Progenitor cell of endocrine pancreas (in vitro differentiated cells): ENCODE measurements around the gene KHDC4. TPM values are rescaled to one million over a fixed set of nuclear protein-coding genes. Genes with fewer than 3 reads are reported as not detected.
"Not testable (repeated sequence)": the region's sequence is repeated elsewhere in the genome, so short reads cannot be mapped to it uniquely, and the experiment has no call there.

Source experiments
- DNase-seq: peaks from one replicate; pipeline ENCODE4 v3.0.0; 2021; ENCODE audit warnings: low spot score; ENCODE audit not compliant: unreplicated experiment
- H3K27ac Mint-ChIP-seq: 2 replicates; pipeline ENCODE4 v1.8.0; 2021; ENCODE audit warnings: mild to moderate bottlenecking, moderate library complexity, mixed read lengths
- H3K27me3 Mint-ChIP-seq: 2 replicates; pipeline ENCODE4 v1.8.0; 2021; ENCODE audit warnings: mixed read lengths
- H3K36me3 Mint-ChIP-seq: 2 replicates; pipeline ENCODE4 v1.8.0; 2022; ENCODE audit warnings: mixed read lengths; ENCODE audit not compliant: insufficient read depth
- H3K4me1 Mint-ChIP-seq: 2 replicates; pipeline ENCODE4 v1.8.0; 2021; ENCODE audit warnings: low read depth, mixed read lengths
- H3K4me3 Mint-ChIP-seq: 2 replicates; pipeline ENCODE4 v1.8.0; 2021; ENCODE audit warnings: low read depth, mild to moderate bottlenecking, moderate library complexity, mixed read lengths
- H3K9me3 Mint-ChIP-seq: 2 replicates; pipeline ENCODE4 v1.8.0; 2021; ENCODE audit warnings: low read depth, mixed read lengths
- CTCF ChIP-seq: fragments of 200-600 bp; sonication (generic); IDR thresholded peaks from one replicate; pipeline ENCODE4 v1.5.0; 2021; ENCODE audit warnings: antibody characterized with exemption, mild to moderate bottlenecking; ENCODE audit not compliant: unreplicated experiment
- total RNA-seq: library from RNA; stranded (reverse); gene quantifications from 2 replicates; pipeline ENCODE4 v1.2.1, GENCODE V29; 2021

Gene KHDC4
- total RNA-seq, 1 donor from 2014 or later: 67.6 TPM

GRCh38 chr1:155932081-155932480, 2.1 kb downstream of the KHDC4 start:
- no peak for TF ChIP-seq CTCF
- DNase-seq: no peak
- Mint-ChIP-seq H3K9me3 (no peaks in the 10 kb centered on the region), H3K27me3 (no peaks in the 10 kb centered on the region), H3K36me3 (peaks cover 17% of the 10 kb centered on the region), H3K4me1 (peaks cover 18% of the 10 kb centered on the region), H3K27ac (no peak overlapping the region), H3K4me3 (peak overlapping the region; percentile 52)

GRCh38 chr1:155931332-155932038, 2.7 kb downstream of the KHDC4 start:
- no peak for DNase-seq
- Mint-ChIP-seq H3K4me1 (peaks cover 18% of the 10 kb centered on the region), H3K4me3 (peak overlapping the region; percentile 56), H3K36me3 (peaks cover 23% of the 10 kb centered on the region), H3K9me3 (no peaks in the 10 kb centered on the region), H3K27me3 (no peaks in the 10 kb centered on the region), H3K27ac (peak overlapping the region; percentile 85)
- no peak for TF ChIP-seq CTCF

- DNase-seq, H3K27ac Mint-ChIP-seq, H3K27me3 Mint-ChIP-seq, H3K9me3 Mint-ChIP-seq: not testable (repeated sequence)
- Mint-ChIP-seq H3K4me1 (peaks cover 18% of the 10 kb centered on the region), H3K4me3 (peak overlapping the region; percentile 56), H3K36me3 (peaks cover 26% of the 10 kb centered on the region)
These were observed 3.5 kb downstream of the KHDC4 start for GRCh38 chr1:155930725-155931124.

GRCh38 chr1:155929057-155929456, 5.2 kb downstream of the KHDC4 start:
- H3K27me3 Mint-ChIP-seq: no peaks in the 10 kb centered on the region
- no peak for TF ChIP-seq CTCF
- no peak overlapping the region for H3K4me3 Mint-ChIP-seq
- peaks cover 18% of the 10 kb centered on the region for H3K4me1 Mint-ChIP-seq
- no peak overlapping the region for H3K27ac Mint-ChIP-seq
- peaks cover 30% of the 10 kb centered on the region for H3K36me3 Mint-ChIP-seq
- no peak for DNase-seq
- no peaks in the 10 kb centered on the region for H3K9me3 Mint-ChIP-seq

- no peak for TF ChIP-seq CTCF
- peaks cover 3% of the 10 kb centered on the region for H3K4me1 Mint-ChIP-seq
- H3K27ac Mint-ChIP-seq: no peak overlapping the region
- no peak overlapping the region for H3K4me3 Mint-ChIP-seq
- no peaks in the 10 kb centered on the region for H3K9me3 Mint-ChIP-seq
- peaks cover 41% of the 10 kb centered on the region for H3K36me3 Mint-ChIP-seq
- no peaks in the 10 kb centered on the region for H3K27me3 Mint-ChIP-seq
- DNase-seq: no peak
These were observed 8.7 kb downstream of the KHDC4 start for GRCh38 chr1:155925506-155925905.

GRCh38 chr1:155920717-155921116, 13.5 kb downstream of the KHDC4 start:
- Mint-ChIP-seq H3K4me1 (no peaks in the 10 kb centered on the region), H3K4me3 (no peak overlapping the region), H3K9me3 (no peaks in the 10 kb centered on the region), H3K27ac (no peak overlapping the region), H3K27me3 (no peaks in the 10 kb centered on the region), H3K36me3 (peaks cover 39% of the 10 kb centered on the region)
- TF ChIP-seq CTCF: no peak
- no peak for DNase-seq
